Lower leg skin (tissue), 3 donors: ENCODE results near the gene PAGE4.

Experiments
- POLR2A ChIP-seq, 2 donors: fragments of 450-650 bp; IDR thresholded peaks; one replicate each; pipeline ENCODE4 v1.6.1; 2016 to 2017; ENCODE audit warnings: antibody characterized with exemption in 2 of 2, mild to moderate bottlenecking in 1 of 2, moderate library complexity in 1 of 2
- TF ChIP-seq, protein P1 (sequence below), 3 donors: fragments of 450-650 bp; IDR thresholded peaks; one replicate each; pipeline ENCODE4 v1.5.1; 2016; ENCODE audit warnings: antibody characterized with exemption in 3 of 3, mild to moderate bottlenecking in 3 of 3, moderate library complexity in 2 of 3

DNA sequence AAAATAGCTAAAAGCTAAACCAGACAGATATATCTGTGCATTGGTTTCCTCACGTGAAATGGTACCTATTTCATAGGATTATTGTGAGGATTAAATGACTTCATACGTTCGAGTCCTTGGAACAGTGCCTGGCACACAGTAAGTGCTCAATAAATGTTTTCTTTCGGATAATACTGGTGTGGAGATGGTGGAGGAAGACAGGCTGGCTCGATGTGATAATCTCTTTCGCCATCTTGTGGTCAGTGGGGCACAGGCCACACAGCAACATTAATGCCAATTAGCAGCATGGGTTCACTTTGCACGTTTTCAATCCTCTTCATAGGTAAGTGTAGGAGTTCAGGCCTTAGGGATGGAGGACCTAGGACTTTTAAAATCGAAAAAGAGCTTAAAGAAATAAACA lies 9.3 kb downstream of the PAGE4 start:
- TF ChIP-seq, protein P1, sequence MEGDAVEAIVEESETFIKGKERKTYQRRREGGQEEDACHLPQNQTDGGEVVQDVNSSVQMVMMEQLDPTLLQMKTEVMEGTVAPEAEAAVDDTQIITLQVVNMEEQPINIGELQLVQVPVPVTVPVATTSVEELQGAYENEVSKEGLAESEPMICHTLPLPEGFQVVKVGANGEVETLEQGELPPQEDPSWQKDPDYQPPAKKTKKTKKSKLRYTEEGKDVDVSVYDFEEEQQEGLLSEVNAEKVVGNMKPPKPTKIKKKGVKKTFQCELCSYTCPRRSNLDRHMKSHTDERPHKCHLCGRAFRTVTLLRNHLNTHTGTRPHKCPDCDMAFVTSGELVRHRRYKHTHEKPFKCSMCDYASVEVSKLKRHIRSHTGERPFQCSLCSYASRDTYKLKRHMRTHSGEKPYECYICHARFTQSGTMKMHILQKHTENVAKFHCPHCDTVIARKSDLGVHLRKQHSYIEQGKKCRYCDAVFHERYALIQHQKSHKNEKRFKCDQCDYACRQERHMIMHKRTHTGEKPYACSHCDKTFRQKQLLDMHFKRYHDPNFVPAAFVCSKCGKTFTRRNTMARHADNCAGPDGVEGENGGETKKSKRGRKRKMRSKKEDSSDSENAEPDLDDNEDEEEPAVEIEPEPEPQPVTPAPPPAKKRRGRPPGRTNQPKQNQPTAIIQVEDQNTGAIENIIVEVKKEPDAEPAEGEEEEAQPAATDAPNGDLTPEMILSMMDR (IDR thresholded peaks at IDR 0.05) = no peak
- TF ChIP-seq POLR2A (IDR thresholded peaks at IDR 0.05) = no peak
